T47D (cell line): Measurements from ENCODE around the gene PHKA2.
"Not testable (repeated sequence)": the region's sequence is repeated elsewhere in the genome, so short reads cannot be mapped to it uniquely, and the experiment has no call there.

Experiments used
- DNase-seq, 2 experiments: peaks; one replicate each; pipeline versions ENCODE4 v3.0.0 to v3.0.0-alpha.2; 2011 to 2012; ENCODE audit warnings: low read depth in 1 of 2, low spot score in 1 of 2
- JUND ChIP-seq: IDR thresholded peaks from 2 replicates; pipeline ENCODE4 v1.6.1; 2012; ENCODE audit warnings: low read depth
- in situ Hi-C: cut with HindIII; loops from 2 replicates; pipeline ENCODE4 v1.10.0; 2016; ENCODE audit warnings: low sequenced_read_pairs, low pct_unique_long_range_greater_than_20kb

The PHKA2 gene

DNA sequence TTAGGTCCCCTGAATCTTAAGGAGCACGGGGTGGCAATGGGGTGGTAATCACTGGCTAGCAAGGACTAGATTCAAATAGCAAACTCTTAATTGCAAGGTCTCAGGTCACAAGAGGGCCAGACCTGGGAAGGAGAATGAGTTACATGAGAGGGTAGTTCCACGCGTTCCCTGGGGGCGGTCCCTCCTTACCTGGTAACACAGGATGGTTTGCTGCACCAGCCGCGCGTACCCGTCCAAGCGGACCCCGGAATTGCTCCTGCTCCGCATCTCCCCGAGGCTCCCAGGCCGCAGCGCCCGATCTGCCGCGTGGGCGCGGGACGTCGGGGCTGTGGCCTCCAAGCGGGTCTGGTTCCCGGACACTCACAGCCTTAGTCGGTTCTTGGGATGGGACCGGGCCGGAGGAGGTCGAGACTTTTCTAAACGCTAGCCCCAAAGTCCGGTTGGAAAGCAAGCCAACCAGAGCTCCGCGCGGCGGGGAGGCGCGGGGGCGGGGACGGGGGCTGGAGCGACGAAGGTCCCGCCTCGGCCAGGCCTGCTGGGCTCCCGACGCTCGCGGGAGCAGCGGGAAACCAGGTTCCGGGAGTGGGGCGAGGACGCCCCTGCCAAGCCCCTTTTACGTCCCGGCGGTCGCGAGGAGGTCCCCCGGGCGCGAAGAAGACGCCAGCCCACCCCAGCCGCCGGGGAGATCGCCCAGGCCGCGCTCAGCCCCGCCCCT lies at the start of gene PHKA2:
Gene PHKA2 (minus strand): TSS at position 449 of the 715 bp plus-strand sequence. CDS start 182 bp downstream, at position 267.
- peak; percentile 31 to 76 for DNase-seq
- no peak for TF ChIP-seq JUND
- in situ Hi-C loops: no loop called here

- in situ Hi-C loops: no loop called here
- no peak for TF ChIP-seq JUND
Measured at GRCh38 chrX:19030805-19031204, 46.9 kb upstream of the PHKA2 start.

GRCh38 chrX:19028560-19028959 lies 44.6 kb upstream of the PHKA2 start:
- in situ Hi-C loops: no loop called here
- TF ChIP-seq JUND: no peak
- no peak for DNase-seq

More at GRCh38 chrX:19030805-19031204, 46.9 kb upstream of the PHKA2 start:
- DNase-seq: no peak

DNA sequence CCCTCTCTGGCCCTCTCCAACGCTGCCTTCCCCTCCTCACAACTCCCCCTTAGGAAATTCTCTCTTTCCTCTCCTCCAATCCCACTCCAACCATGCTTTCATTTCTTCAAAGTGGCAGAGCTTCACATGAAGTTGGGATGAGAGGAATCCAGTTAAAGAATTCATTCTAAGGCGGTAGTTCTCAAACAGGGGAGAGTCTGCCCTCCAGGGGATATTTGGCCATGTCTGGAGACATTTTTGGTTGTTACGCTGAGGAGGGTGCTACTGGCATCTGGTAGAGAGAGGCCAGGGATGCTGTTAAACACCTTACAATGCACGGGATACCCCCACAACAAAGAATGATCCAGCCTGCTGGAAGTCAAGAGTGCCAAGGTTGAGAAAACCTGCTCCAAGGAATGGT lies 40.5 kb upstream of the PHKA2 start:
- TF ChIP-seq JUND: no peak
- DNase-seq: no peak
- in situ Hi-C loops: no loop called here

DNA sequence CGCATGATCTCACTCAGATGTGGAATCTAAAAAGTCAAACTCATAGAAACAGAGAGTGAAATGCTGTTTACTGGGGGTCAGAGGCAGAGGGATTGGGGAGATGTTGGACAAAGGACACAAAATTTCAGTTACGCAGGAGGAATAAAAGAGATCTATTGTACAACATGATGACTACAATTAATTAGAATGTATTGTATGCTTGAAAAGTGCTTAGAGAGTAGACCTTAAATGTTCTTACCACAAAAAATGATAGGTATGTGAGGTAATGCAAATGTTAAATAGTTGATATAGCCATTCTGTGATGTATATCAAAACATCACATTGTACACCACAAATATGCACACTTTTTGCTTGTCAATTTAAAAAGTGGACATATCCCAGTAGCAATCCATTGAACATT lies 36.1 kb upstream of the PHKA2 start:
- no peak for TF ChIP-seq JUND
- no peak for DNase-seq
- in situ Hi-C loops: no loop called here

GRCh38 chrX:19017271-19017670 lies 33.4 kb upstream of the PHKA2 start:
- TF ChIP-seq JUND: no peak
- in situ Hi-C loops: no loop called here
- peak; percentile 23 to 60 for DNase-seq

DNA sequence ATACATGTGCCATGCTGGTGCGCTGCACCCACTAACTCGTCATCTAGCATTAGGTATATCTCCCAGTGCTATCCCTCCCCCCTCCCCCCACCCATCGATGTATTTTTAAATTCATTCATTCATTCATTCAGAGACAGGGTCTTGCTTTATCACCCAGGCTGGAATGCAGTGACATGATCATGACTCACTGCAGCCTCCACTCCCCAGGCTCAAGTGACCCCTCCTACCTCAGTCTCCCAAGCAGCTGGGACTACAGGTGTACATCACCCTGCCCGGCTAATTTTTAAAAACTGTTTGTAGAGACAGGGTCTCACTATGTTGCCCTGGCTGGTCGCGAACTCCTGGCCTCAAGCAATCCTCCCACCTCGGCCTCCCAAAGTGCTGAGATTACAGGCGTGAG lies 32.7 kb upstream of the PHKA2 start:
- in situ Hi-C loops, DNase-seq: not testable (repeated sequence)

GRCh38 chrX:19007868-19008267 lies 24.0 kb upstream of the PHKA2 start:
- DNase-seq: no peak
- TF ChIP-seq JUND: no peak

DNA sequence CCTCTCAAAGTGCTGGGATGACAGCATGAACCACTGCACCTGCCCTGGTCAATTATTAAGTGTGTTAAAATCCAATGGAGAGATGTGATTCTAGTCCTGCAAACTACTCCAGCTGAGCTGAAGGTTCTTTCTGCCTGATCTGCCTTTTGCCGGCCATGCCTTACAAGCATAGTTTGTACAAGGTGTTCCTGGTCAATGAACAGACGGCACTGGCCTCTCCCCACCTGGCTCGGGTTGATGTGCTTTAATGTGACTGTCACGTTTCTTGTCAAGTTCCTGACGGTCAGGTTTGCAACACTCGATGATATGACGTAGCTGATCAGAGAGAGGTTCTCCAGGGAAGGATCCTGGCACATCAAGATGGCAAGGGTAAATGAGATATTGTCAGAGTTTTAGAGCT lies 23.1 kb upstream of the PHKA2 start:
- no peak for DNase-seq
- in situ Hi-C loops: no loop called here
- TF ChIP-seq JUND: no peak

More at GRCh38 chrX:19007868-19008267, 24.0 kb upstream of the PHKA2 start:
- in situ Hi-C loops: no loop called here

DNA sequence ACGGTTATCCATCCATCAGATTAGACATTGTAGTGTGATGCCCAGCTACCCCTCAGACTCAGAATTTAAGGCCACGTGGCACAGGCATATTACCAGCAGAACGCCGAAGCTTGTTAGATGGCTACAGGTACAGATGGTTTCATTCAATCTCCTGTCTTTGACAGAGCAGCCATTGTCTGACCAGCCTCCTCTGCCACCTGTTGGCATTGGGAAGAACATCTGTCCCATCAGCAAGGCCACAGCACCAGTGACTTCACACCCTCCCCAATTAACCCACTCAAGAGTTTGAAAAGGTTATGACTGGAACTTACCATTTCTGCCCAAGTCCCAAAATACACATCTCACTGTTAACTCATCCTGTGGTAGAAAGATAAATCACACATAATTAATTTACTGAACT lies 22.0 kb upstream of the PHKA2 start:
- TF ChIP-seq JUND: no peak
- DNase-seq: peak in 1 of 2 experiments; percentile 47
- in situ Hi-C loops: no loop called here

- TF ChIP-seq JUND: no peak
- DNase-seq: no peak
- in situ Hi-C loops: no loop called here
Measured at GRCh38 chrX:19003756-19004155, 19.8 kb upstream of the PHKA2 start.

GRCh38 chrX:18998653-18999052 lies 14.7 kb upstream of the PHKA2 start:
- DNase-seq: peak in 1 of 2 experiments; percentile 3
- in situ Hi-C loops: no loop called here
- no peak for TF ChIP-seq JUND

GRCh38 chrX:18997916-18998315 lies 14.0 kb upstream of the PHKA2 start:
- no peak for TF ChIP-seq JUND
- no peak for DNase-seq
- in situ Hi-C loops: no loop called here

- in situ Hi-C loops: no loop called here
- no peak for TF ChIP-seq JUND
- DNase-seq: no peak
Measured at GRCh38 chrX:18996536-18996935, 12.6 kb upstream of the PHKA2 start.
